Upper lobe of right lung (tissue), 1 donor: Measurements from ENCODE around the gene SPCS1. TPM values are rescaled to one million over a fixed set of nuclear protein-coding genes. Genes with fewer than 3 reads are reported as not detected.

Experiments
- ATAC-seq: fragments of 200-7000 bp; cut with Tn5 transposase; one replicate; pipeline ENCODE4 v1.9.1; 2020; ENCODE audit warnings: mild to moderate bottlenecking, moderate library complexity
- DNase-seq: peaks from one replicate; pipeline ENCODE4 v3.0.0-alpha.2; 2020
- H3K27ac ChIP-seq: fragments of 200-600 bp; one replicate; pipeline ENCODE4 v1.8.0; 2022
- H3K27me3 ChIP-seq: fragments of 200-600 bp; one replicate; pipeline ENCODE4 v1.8.0; 2022; ENCODE audit warnings: mild to moderate bottlenecking
- H3K36me3 ChIP-seq: fragments of 200-600 bp; one replicate; pipeline ENCODE4 v1.8.0; 2022
- H3K4me1 ChIP-seq: fragments of 200-600 bp; one replicate; pipeline ENCODE4 v1.8.0; 2022
- H3K4me3 ChIP-seq: fragments of 200-600 bp; one replicate; pipeline ENCODE4 v1.8.0; 2022; ENCODE audit warnings: mild to moderate bottlenecking
- H3K9me3 ChIP-seq: fragments of 200-600 bp; one replicate; pipeline ENCODE4 v1.8.0; 2022
- intact Hi-C: fragments of 100-400 bp; cut with DNase I; formaldehyde crosslinking; loops from one replicate; pipeline ENCODE4 v1.11.0; 2022
- total RNA-seq: library from RNA; stranded (reverse); fragmentation: NEBNext Ultra II Directional; extraction: Animal tissue kit (Norgen Biotek cat#: 25700); gene quantifications from one replicate; pipeline ENCODE4 v1.2.1, GENCODE V29; 2021
- TF ChIP-seq, protein P1 (sequence below): fragments of 200-600 bp; IDR thresholded peaks from one replicate; pipeline ENCODE4 v1.8.0; 2022; ENCODE audit warnings: antibody characterized with exemption
- donor health status: DM: no; HTN: yes; CAD: no; lungs with severe emphysema.

SPCS1 gene
- total RNA-seq, 1 donor from 2014 or later = 76.0 TPM

DNA sequence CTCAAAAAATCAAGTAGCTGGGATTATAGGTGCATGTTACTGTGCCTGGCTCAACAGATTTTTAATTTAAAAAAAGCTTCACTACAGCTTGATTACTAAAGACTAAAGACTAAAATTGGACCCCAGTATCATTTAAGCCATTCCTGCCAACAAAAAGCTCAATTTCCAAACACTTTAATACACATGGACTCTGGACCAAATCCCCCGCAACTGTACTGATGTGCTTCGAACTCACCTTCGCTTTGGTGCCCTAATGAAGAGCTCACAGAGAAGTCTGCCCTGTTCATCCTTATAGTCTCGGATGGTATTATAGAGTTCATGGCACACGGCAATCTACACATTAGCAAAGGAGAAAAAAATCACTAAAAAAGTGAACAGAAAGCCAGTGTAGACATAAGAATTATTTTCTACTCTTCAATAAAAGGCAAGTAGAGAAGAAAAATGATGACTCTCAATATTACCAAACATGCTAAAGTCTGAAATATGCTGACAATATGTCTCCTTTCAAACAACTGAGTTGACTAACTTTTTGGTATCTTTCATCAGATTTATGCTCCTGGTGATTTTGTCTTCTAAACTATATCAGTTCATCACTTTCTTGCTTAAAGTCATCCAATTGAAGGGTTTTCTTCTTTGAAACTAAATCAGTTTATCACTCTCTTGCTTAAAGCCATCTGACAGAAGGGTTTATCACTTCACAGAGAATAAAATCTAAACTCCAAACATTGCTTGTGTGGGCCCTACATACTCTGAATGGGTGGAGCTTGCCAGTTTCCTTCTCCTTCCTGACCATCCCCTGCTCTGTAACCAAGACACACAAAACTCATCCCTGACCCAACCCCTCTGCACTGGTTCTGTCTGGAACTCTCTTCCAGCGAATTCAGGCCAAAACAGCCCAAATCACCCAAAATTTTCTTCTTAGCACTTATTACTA is 27.4 kb upstream of the SPCS1 start:
- intact Hi-C loops = no loop called here
- DNase-seq = no peak
- H3K27me3 ChIP-seq = no peaks in the 10 kb centered on the region
- peaks cover 24% of the 10 kb centered on the region for H3K4me1 ChIP-seq
- ATAC-seq = peak; percentile 51
- H3K9me3 ChIP-seq = no peaks in the 10 kb centered on the region
- H3K4me3 ChIP-seq = no peak overlapping the region
- H3K27ac ChIP-seq = no peak overlapping the region
- TF ChIP-seq, protein P1, sequence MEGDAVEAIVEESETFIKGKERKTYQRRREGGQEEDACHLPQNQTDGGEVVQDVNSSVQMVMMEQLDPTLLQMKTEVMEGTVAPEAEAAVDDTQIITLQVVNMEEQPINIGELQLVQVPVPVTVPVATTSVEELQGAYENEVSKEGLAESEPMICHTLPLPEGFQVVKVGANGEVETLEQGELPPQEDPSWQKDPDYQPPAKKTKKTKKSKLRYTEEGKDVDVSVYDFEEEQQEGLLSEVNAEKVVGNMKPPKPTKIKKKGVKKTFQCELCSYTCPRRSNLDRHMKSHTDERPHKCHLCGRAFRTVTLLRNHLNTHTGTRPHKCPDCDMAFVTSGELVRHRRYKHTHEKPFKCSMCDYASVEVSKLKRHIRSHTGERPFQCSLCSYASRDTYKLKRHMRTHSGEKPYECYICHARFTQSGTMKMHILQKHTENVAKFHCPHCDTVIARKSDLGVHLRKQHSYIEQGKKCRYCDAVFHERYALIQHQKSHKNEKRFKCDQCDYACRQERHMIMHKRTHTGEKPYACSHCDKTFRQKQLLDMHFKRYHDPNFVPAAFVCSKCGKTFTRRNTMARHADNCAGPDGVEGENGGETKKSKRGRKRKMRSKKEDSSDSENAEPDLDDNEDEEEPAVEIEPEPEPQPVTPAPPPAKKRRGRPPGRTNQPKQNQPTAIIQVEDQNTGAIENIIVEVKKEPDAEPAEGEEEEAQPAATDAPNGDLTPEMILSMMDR = no peak
- peaks cover 69% of the 10 kb centered on the region for H3K36me3 ChIP-seq

DNA sequence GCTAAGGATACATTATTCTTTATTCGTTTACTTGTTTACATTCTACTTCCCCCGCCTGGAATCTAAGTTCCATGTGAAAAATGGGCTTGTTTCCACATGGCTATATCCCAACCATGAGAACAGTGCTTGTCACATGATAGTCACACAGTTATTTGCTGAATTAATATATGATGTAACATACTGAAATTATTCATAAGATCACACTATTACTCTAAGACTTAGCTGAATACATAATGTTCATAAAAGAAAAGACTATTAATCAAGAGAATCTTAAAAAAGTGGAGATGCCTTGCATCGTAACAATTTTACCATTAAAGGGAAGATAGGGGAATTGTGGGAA is 26.7 kb upstream of the SPCS1 start:
- no peak overlapping the region for H3K27ac ChIP-seq
- peaks cover 25% of the 10 kb centered on the region for H3K4me1 ChIP-seq
- no peaks in the 10 kb centered on the region for H3K27me3 ChIP-seq
- DNase-seq (no peak), ATAC-seq (no peak)
- intact Hi-C loops = no loop called here
- H3K4me3 ChIP-seq = no peak overlapping the region
- TF ChIP-seq, protein P1 = no peak
- H3K9me3 ChIP-seq = no peaks in the 10 kb centered on the region
- peaks cover 62% of the 10 kb centered on the region for H3K36me3 ChIP-seq

DNA sequence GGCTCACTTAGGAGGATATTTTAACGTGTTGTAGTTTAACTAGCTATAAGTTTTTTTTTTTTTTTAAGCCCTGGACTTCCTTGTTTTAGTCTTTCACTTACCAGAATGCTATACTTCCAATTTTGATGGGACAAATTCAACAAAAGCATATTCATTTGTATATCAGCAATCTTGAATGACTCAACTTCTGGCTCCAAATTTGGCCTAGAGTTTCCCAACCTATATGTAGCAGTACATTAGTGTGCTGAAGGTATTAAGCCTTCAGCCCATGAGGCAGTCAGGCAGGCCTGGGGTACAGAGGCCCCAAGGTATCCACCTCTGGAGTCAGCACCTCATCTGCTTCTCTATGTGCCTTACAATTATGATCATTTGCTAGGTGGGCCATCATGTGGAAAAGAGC is 26.1 kb upstream of the SPCS1 start:
- no peak for ATAC-seq

GRCh38 chr3:52681596-52681995 is 24.3 kb upstream of the SPCS1 start:
- ATAC-seq (no peak), DNase-seq (no peak)
- Histone ChIP-seq H3K9me3 (no peaks in the 10 kb centered on the region), H3K36me3 (peaks cover 40% of the 10 kb centered on the region), H3K4me3 (no peak overlapping the region), H3K27ac (peak overlapping the region; percentile 62), H3K4me1 (peaks cover 34% of the 10 kb centered on the region), H3K27me3 (no peaks in the 10 kb centered on the region)
- TF ChIP-seq, protein P1 = no peak
- intact Hi-C loops = no loop called here

More for the DNA sequence above, 26.1 kb upstream of the SPCS1 start:
- no peak for DNase-seq
- Histone ChIP-seq H3K36me3 (peaks cover 56% of the 10 kb centered on the region), H3K27ac (no peak overlapping the region), H3K9me3 (no peaks in the 10 kb centered on the region), H3K27me3 (no peaks in the 10 kb centered on the region), H3K4me3 (no peak overlapping the region), H3K4me1 (peaks cover 32% of the 10 kb centered on the region)
- TF ChIP-seq, protein P1 = no peak
- intact Hi-C loops = no loop called here

- H3K9me3 ChIP-seq = no peaks in the 10 kb centered on the region
- H3K27me3 ChIP-seq = no peaks in the 10 kb centered on the region
- H3K4me3 ChIP-seq = no peak overlapping the region
- peak; percentile 27 for ATAC-seq
- DNase-seq = no peak
- H3K36me3 ChIP-seq = peaks cover 37% of the 10 kb centered on the region
- TF ChIP-seq, protein P1 = no peak
- H3K27ac ChIP-seq = peak overlapping the region; percentile 62
- peaks cover 38% of the 10 kb centered on the region for H3K4me1 ChIP-seq
- intact Hi-C loops = no loop called here
Measured at GRCh38 chr3:52682016-52682415, 23.9 kb upstream of the SPCS1 start.
